Stimulated activated CD4-positive, alpha-beta T cell treated with anti-CD3 and anti-CD28 coated beads, Interleukin-12 subunit alpha, Interleukin-12 subunit beta, amount 100 ng/mL, for 24 hours (primary cell): ENCODE results near the gene TMEM244.
"Not testable (repeated sequence)": the region's sequence is repeated elsewhere in the genome, so short reads cannot be mapped to it uniquely, and the experiment has no call there.

Experiments used
- DNase-seq, 2 experiments: peaks; one replicate each; pipeline ENCODE4 v3.0.0-alpha.2; 2020; ENCODE audit warnings: low read depth in 2 of 2

Gene TMEM244

GRCh38 chr6:129866688-129867087, 5.6 kb upstream of the TMEM244 start:
- no peak for DNase-seq

GRCh38 chr6:129866256-129866655, 5.1 kb upstream of the TMEM244 start:
- no peak for DNase-seq

- DNase-seq, result no peak
These were observed 3.9 kb upstream of the TMEM244 start for GRCh38 chr6:129865013-129865412.

GRCh38 chr6:129863664-129864063, 2.5 kb upstream of the TMEM244 start:
- DNase-seq, result no peak

- no peak for DNase-seq
These were observed 1.6 kb downstream of the TMEM244 start for GRCh38 chr6:129859524-129859923.

GRCh38 chr6:129857838-129858237, 3.3 kb downstream of the TMEM244 start:
- no peak for DNase-seq

- DNase-seq, result no peak
These were observed 7.0 kb downstream of the TMEM244 start for GRCh38 chr6:129853996-129854711.

GRCh38 chr6:129852257-129852858, 8.8 kb downstream of the TMEM244 start:
- no peak for DNase-seq

GRCh38 chr6:129849456-129849855, 11.7 kb downstream of the TMEM244 start:
- no peak for DNase-seq

- no peak for DNase-seq
These were observed 14.4 kb downstream of the TMEM244 start for GRCh38 chr6:129846761-129847160.

GRCh38 chr6:129845696-129846095, 15.4 kb downstream of the TMEM244 start:
- DNase-seq, result no peak

GRCh38 chr6:129844118-129844891, 16.8 kb downstream of the TMEM244 start:
- DNase-seq, result no peak

- no peak for DNase-seq
These were observed 17.5 kb downstream of the TMEM244 start for GRCh38 chr6:129843573-129843972.

GRCh38 chr6:129842881-129843409, 18.2 kb downstream of the TMEM244 start:
- DNase-seq, result no peak

- no peak for DNase-seq
These were observed 19.0 kb downstream of the TMEM244 start for GRCh38 chr6:129842137-129842536.

- DNase-seq, result not testable (repeated sequence)
These were observed 21.6 kb downstream of the TMEM244 start for GRCh38 chr6:129839562-129839961.

- DNase-seq, result no peak
These were observed 25.4 kb downstream of the TMEM244 start for GRCh38 chr6:129835691-129836090.

GRCh38 chr6:129832299-129832698, 28.8 kb downstream of the TMEM244 start:
- no peak for DNase-seq

- DNase-seq, result no peak
These were observed 32.9 kb downstream of the TMEM244 start for GRCh38 chr6:129828229-129828628.

- no peak for DNase-seq
These were observed 42.9 kb downstream of the TMEM244 start for GRCh38 chr6:129818251-129818650.

GRCh38 chr6:129817821-129818220, 43.3 kb downstream of the TMEM244 start:
- no peak for DNase-seq

- no peak for DNase-seq
These were observed 43.8 kb downstream of the TMEM244 start for GRCh38 chr6:129817332-129817731.
